ENCODE data around the gene CCDC78.
"Not testable (repeated sequence)": the region's sequence is repeated elsewhere in the genome, so short reads cannot be mapped to it uniquely, and the experiment has no call there.

The CCDC78 gene

DNA sequence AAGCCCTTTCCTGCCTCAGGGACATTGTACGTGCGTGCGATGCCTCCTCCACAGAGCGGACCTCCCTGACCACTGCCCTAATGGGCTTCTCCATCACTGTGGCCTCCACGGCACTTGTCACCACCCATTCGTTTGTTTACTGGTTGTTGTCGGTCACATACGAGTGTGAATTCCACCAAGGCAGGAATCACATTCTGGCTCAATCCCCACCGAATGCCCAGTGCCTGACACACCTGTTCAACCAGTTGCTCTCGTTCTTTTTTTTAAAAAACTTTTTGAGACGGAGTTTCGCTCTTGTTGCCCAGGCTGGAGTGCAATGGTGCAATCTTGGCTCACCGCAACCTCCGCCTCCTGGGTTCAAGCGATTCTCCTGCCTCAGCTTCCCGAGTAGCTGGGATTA lies 35.0 kb downstream of the CCDC78 start:
- not testable (repeated sequence) for DNase-seq

DNA sequence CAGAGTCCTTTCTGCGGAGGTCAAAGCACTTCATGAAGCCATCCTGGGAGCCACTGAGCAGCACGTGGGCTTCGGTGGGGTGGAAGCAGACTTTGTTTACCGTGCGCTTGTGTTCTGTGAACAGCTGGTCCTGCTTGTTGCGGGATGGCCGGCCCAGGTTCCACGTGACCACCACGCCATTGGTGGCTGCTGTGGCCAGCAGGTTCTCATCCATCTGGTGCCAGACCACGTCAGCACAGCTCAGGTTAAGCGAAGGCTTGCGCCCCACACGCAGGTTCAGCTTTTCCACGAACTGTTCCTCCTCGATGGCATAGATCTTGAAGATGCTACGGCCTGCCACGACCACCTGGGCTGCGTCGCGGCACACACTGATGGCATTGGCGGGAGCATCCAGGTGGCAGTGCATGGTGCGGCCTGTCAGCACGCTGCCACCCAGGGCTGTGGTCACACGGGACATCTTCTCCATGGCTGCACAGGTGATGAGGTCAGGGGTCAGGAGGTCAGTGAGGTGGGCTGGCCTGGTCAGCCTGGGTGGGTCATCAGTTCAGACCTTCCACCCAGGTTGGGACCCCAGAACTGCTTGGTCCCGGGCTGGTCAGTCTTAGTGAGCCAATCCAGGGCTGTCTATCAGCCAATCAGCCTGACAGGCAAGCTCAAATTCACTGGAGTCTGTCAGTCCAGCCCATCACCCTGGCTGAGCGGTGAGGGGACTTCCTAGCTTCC lies 36.9 kb downstream of the CCDC78 start:
- DNase-seq, result no peak

- no peak for DNase-seq
Observed at GRCh38 chr16:687499-687898, 38.7 kb downstream of the CCDC78 start.

DNA sequence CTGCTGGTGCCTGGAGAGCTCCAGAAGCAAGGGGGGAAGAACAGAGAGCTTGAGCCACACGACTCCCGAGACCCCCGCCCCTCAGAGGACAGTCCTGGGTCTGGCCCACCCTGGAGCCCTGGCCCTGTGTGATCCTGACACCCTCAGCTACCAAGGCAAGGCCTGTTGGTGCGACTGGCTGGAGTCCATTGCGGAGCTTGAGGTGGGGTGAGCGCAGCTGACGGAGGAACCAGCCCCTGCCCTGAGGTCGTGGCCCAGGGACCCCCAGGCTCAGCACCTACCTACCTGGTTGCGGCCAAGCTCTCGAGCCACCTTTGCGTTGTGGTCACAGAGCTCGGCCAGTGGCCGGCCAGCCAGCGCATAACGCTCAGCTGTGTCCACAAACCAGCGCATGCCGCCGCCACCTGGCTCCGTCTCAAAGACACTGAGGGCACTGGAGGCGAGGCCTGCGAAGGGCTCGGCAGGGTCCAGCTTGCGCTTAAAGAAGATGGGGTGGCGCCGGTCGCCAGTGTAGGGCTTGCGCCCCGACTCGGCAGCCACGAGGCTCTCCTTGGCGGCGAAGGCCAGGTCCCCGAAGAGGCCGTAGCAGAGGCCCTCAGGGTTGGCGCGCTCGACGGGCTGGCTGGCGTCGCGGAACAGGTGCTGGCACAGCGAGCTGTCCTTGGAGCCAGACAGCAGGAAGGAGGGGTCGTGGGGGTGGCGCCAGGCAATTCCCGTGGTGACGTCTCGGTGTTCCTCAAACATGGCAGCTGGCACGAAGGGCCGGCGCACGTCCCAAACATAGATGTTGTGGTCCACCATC lies 39.6 kb downstream of the CCDC78 start:
- no peak for DNase-seq

GRCh38 chr16:685967-686366 lies 40.3 kb downstream of the CCDC78 start:
- no peak for DNase-seq

DNA sequence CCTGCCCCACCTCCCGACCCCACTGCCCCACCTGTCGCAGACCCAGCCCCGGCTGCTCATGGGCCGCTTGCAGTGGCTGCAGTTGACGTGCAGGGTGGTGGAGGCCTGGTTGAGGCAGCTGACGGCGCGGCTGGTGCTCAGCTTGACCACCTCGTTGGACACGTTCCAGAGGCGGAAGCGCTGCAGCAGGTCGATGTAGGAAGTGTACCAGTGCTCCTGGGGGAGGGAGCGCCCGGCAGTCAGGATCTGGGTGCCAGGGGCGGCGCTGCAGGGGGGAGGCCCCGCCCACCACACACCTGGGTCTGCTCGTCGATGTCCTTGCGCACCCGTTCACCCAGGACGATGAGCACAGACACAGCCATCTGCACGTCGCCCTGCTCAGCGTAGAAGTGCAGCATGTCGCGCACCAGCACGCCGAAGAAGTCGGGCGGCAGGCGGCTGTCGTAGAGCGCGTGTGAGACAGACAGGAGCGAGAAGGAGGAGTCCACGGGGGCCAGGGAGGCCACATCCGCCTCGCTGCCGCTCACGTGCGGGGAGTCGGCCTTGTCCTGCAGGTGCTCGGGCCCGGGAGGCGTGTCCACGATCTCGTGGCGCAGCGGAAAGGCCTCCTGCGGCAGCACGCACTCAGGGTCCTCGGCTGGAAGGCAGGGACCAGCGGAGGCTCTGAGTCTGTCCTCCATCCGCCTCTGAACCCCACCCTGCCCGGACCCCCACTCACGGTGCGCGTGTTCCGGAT lies 41.1 kb downstream of the CCDC78 start:
- DNase-seq, result no peak

- peak; percentile 98 for DNase-seq
Observed at GRCh38 chr16:684071-684794, 42.0 kb downstream of the CCDC78 start, which contains the start of gene JMJD8. Gene JMJD8, minus strand, starts transcription at chr16:684334. Its CDS starts 15 bp downstream, at chr16:684319.

GRCh38 chr16:683396-684070 lies 42.7 kb downstream of the CCDC78 start:
- no peak for DNase-seq

- DNase-seq, result no peak
Observed at GRCh38 chr16:682493-683395, 43.5 kb downstream of the CCDC78 start.

- no peak for DNase-seq
Observed at GRCh38 chr16:681746-682427, 44.4 kb downstream of the CCDC78 start.

DNA sequence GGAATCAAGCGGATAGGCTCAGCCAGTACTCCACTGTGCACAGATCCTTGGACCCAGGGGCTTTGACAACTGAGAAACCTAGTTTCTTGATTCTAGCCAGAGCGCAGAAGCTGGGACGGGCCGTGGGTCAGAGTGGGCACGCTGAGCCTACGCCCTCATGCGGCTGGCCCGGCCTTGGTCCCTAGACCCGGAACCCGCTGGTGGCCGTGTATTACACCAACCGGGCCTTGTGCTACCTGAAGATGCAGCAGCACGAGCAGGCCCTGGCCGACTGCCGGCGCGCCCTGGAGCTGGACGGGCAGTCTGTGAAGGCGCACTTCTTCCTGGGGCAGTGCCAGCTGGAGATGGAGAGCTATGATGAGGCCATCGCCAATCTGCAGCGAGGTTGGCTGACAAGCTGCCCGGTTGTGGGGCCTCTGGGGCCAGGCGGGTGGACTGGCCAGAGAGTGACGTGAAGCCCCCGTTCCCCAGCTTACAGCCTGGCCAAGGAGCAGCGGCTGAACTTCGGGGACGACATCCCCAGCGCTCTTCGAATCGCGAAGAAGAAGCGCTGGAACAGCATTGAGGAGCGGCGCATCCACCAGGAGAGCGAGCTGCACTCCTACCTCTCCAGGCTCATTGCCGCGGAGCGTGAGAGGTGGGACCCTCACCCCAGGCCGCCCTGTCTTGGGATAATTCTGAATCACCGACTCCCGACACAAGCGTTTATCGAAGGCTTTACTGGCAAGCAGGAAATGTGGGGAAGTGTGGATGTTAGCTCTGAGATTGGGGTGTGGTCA lies 45.1 kb downstream of the CCDC78 start:
- DNase-seq, result no peak

DNA sequence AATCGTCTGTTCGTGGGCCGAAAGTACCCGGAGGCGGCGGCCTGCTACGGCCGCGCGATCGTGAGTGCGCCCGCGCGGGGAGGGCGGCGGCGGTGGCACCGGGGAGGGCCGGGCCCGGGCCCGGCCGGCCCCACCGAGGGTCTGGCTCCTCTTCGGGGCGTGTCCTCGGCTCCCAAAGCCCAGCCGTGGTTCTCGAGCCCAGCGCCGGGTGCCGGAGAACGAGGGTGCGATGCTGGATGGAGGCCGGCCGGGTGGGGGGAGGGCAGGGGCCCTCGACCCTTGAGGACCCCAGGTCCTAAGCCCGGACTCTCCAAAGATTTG lies 45.7 kb downstream of the CCDC78 start:
- no peak for DNase-seq

DNA sequence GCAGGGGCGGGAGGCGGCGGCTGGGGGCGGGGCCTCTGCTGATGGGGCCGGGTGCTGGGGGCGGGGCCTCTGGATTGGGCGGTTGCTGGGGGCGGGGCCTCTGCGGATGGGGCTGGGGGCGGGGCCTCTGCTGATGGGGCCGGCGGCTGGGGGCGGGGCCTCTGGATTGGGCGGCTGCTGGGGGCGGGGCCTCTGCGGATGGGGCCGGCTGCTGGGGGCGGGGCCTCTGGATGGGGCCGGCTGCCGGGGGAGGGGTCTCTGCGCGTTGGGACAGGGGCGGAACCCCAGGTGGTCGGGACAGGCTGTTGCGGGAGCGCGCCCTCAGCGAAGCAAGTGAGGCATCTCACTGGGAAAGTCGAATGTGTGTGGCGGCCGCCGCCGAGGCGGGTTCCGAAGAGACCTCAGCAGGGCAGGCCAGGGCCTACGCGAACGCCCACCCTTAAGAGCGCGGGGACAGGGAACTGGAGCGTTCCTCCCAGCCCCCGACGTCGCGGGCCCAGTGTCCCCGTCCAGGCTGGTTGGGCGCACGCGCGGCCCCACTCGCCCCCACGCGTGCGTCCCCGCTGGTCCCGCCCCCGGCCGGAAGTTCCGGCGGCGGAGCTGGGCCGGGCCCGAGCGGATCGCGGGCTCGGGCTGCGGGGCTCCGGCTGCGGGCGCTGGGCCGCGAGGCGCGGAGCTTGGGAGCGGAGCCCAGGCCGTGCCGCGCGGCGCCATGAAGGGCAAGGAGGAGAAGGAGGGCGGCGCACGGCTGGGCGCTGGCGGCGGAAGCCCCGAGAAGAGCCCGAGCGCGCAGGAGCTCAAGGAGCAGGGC lies 46.2 kb downstream of the CCDC78 start, which contains the start of gene STUB1:
Gene STUB1 (plus strand): TSS at position 597 of the 811 bp plus-strand sequence. CDS start 116 bp downstream, at position 713.
- peak; percentile 95 for DNase-seq

DNA sequence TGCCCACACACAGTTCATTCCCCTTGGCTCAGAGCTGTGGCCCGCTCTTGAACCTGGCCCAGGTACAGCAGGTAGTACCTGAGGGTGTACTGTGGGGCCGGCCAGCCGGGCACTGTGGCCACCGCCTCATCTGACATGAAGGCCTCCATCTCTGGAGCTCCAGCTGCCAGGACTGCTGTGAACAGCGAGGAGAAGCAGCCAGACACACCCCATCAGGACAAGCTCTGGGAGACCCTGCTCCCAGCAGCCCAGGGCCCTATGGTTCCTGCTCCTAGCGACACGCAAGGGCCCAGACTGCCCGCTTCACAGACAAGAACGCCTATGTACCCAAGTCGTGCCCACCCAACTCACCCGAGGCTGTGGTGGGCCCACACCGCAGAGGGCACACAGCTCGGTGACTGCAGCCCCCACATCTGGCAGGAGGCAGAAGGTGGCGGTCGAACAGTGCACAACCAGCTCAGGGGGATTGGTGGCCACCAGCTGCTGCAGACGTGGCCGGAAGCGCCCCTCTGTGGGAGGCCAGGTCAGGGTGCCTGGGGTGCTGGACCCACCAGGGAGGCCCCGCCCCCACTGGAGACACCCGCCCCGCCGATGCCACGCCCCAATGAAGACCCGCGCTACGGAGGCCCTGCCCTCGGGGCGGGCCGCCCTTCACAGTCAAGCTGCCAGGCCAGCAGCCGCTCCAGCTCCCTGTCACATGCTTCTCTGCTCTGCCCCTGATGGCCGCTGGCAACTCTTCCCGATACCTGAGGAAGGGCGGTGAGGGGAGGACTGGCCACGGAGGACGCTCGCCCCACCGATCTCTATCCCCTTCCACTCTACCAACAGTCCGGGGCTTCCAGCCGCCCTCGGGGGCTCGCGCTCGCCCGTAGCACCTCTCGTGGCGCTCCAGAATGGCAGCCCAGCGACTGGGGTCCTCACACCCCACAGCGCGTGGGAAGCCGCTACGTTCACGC lies 47.1 kb downstream of the CCDC78 start:
- DNase-seq, result peak; percentile 62

GRCh38 chr16:678209-678857 lies 47.9 kb downstream of the CCDC78 start:
- DNase-seq, result no peak

DNA sequence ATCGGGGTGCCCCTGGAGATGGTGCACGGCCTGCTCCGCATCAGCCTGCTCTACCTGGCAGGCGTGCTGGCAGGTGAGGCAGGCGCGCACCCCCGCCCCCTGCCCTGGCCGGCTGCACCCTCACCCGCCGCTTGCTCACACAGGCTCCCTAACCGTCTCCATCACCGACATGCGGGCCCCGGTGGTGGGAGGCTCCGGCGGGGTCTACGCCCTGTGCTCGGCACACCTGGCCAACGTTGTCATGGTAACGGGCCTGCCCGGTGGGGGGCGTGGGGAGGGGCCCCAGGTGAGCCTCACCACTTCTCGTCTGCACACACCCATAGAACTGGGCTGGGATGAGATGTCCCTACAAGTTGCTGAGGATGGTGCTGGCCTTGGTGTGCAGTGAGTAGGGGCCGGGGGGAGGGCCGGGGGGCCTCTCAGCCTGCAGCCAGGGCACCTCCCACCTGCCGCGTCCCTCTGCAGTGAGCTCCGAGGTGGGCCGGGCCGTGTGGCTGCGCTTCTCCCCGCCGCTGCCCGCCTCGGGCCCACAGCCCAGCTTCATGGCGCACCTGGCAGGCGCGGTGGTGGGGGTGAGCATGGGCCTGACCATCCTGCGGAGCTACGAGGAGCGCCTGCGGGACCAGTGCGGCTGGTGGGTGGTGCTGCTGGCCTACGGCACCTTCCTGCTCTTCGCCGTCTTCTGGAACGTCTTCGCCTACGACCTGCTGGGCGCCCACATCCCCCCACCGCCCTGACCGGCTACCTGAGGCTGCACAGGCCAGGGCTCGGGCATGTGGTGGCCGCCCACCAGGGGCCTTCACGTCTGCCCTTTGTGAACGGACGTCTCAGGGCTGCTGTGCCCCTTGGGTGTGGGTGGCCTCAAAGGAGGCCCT lies 48.7 kb downstream of the CCDC78 start:
- DNase-seq, result no peak

Measured in CD4-positive, alpha-beta T cell treated with Interleukin-6 for 4 hours (primary cell).